Measurements from ENCODE around the gene CSKMT. TPM values are rescaled to one million over a fixed set of nuclear protein-coding genes. Genes with fewer than 3 reads are reported as not detected.

CSKMT gene
- total and polyA plus RNA-seq, 10 of the 15 experiments (the other 5 are each of a cell fraction or from before 2014, with no cell fraction given), result 7.0 to 213 (median 21.6) TPM

DNA sequence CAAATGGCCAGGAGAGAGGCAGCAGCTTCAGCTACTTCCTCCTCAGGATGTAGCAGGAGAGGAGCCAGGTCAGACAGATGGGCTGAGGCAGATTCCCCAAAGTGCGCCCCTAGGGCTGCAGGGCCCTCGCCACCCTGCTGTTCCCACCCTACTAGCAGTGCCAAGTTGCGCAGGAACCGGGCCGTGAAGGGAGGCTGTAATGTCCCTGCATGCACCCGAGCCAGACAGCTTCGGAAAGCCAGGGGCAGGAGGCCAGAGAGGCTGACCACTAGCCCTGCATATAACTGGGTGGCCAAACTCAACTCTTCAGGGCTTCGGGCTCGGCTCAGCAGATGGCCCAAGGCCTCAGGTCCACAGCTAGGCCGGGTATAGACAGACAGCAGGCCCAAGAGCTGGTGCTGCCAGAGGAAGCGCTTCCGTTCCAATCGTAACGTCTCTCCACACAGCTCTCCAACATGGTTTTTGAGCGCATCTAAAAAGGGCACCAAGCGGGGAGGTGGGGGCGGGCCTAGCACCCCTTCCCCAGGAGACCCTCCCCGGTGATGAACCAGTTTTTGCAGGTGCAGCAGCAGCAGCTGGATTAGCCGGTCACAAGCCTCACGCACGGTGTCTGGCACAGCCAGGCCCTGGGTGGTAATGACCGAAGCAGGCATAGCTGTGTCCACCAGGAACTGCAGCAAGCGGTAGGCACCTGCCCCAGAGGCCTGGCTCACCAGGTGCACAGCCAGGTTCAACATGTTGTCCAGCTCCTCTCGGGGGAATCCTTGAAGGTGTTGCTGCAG, 16.7 kb upstream of the CSKMT start (continued):
- TF ChIP-seq, protein P1, sequence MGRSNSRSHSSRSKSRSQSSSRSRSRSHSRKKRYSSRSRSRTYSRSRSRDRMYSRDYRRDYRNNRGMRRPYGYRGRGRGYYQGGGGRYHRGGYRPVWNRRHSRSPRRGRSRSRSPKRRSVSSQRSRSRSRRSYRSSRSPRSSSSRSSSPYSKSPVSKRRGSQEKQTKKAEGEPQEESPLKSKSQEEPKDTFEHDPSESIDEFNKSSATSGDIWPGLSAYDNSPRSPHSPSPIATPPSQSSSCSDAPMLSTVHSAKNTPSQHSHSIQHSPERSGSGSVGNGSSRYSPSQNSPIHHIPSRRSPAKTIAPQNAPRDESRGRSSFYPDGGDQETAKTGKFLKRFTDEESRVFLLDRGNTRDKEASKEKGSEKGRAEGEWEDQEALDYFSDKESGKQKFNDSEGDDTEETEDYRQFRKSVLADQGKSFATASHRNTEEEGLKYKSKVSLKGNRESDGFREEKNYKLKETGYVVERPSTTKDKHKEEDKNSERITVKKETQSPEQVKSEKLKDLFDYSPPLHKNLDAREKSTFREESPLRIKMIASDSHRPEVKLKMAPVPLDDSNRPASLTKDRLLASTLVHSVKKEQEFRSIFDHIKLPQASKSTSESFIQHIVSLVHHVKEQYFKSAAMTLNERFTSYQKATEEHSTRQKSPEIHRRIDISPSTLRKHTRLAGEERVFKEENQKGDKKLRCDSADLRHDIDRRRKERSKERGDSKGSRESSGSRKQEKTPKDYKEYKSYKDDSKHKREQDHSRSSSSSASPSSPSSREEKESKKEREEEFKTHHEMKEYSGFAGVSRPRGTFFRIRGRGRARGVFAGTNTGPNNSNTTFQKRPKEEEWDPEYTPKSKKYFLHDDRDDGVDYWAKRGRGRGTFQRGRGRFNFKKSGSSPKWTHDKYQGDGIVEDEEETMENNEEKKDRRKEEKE (IDR thresholded peaks at IDR 0.05), result no peak
- no peak for TF ChIP-seq ZNF207 (IDR thresholded peaks at IDR 0.05; ENCODE audit: borderline replicate concordance)

DNA sequence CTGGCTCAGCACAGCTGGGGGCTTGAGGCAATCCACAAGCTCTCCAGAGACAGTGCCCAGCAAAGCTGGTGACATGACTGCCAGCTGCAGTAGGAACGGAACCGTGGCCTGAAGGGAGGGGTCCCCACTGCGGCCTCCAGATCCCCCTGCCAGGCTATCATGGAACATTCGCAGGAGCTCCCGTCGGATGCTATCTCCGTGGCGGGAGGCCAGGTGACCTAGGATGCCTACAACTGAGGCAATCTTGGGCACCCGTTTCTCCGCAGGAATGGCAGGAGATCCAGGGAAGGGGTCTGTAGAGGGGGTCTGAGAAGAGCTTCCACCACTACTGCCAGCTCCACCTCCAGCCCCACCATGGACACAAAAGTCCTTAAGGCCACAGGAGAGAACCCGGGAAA, 16.1 kb upstream of the CSKMT start:
- ChIA-PET CTCF (interaction anchor here (1.0 to 1.7 kb wide), 2 partner anchors 38 to 45 kb away, joined by 4 to 5 read pairs; no protein-coding TSS in a partner anchor), SMC1A (ENCODE audit: uncharacterized antibody, unreplicated experiment) (interaction anchor here (1.4 kb wide), 1 partner anchor 50 kb away, joined by 4 read pairs; no protein-coding TSS in a partner anchor), RAD21 (ENCODE audit: unreplicated experiment) (no interaction called here), POLR2A (interaction anchor here (0.5 to 14.6 kb wide), 6 partner anchors 21 to 224 kb away, joined by 3 to 295 read pairs (median 5); partner anchors contain the start of genes B3GAT3, C11orf98, CSKMT and LBHD1)
- in situ Hi-C loops (cut with MboI), result no loop called here
- no peak overlapping the region for H3K4me2 ChIP-seq (ENCODE audit: control insufficient read depth, insufficient read depth)
- H3K27me3 ChIP-seq (replicated peaks in 1 of 2; ENCODE audit: control insufficient read depth in 2 of 2, insufficient read depth in 2 of 2, low read length in 1 of 2), result no peaks in the 10 kb centered on the region
- H3K4me3 ChIP-seq, result no peak overlapping the region
- FAIRE-seq, result no peak
- no peak overlapping the region for H2AFZ ChIP-seq (ENCODE audit: control insufficient read depth, low read depth, low read length)
- no peaks in the 10 kb centered on the region for H3K9me3 ChIP-seq (replicated peaks; ENCODE audit: control insufficient read depth, insufficient read depth, low read length)
- no peak overlapping the region for H3K27ac ChIP-seq (ENCODE audit: control insufficient read depth, insufficient read depth)
- DNase-seq (ENCODE audit: low read depth, low spot score), result no peak
- over 99% methylated on average over 11 of the region's 11 CpGs for WGBS (ENCODE audit: insufficient coverage, insufficient replicate concordance, low lambda C conversion rate, missing lambda C conversion rate)
- H3K4me1 ChIP-seq (ENCODE audit: control insufficient read depth, insufficient read depth, low read length), result peaks cover 4% of the 10 kb centered on the region
- H3K9ac ChIP-seq (ENCODE audit: control insufficient read depth, insufficient read depth, low read length), result no peak overlapping the region
- H4K20me1 ChIP-seq (ENCODE audit: control insufficient read depth, insufficient read depth), result no peaks in the 10 kb centered on the region; the same call in 1 of the 2 replicates
- H3K36me3 ChIP-seq (ENCODE audit: control insufficient read depth in 2 of 2, insufficient read depth in 2 of 2, low read length in 1 of 2), result peaks cover 5 to 13% of the 10 kb centered on the region in 2 experiments; a peak in 3 of 4 replicates
- BruUV-seq (replicated peaks), result no TSS peak
- intact Hi-C loops (cut with micrococcal nuclease; ENCODE audit: unreplicated experiment), result no loop called here
- TF ChIP-seq ZBED1 (IDR thresholded peaks at IDR 0.05; ENCODE audit: borderline replicate concordance) (no peak), ZNF24 (IDR thresholded peaks at IDR 0.05) (no peak), EP300 (IDR thresholded peaks at IDR 0.05; ENCODE audit: borderline replicate concordance in 1 of 2, control insufficient read depth in 1 of 2, low read depth in 2 of 2, low read length in 2 of 2) (no peak)
- H3K79me2 ChIP-seq (ENCODE audit: control insufficient read depth, insufficient read depth, low read length), result peaks cover 47% of the 10 kb centered on the region
- no peak for ATAC-seq
